ENCODE results near the gene PLCB1.

Gene PLCB1

DNA sequence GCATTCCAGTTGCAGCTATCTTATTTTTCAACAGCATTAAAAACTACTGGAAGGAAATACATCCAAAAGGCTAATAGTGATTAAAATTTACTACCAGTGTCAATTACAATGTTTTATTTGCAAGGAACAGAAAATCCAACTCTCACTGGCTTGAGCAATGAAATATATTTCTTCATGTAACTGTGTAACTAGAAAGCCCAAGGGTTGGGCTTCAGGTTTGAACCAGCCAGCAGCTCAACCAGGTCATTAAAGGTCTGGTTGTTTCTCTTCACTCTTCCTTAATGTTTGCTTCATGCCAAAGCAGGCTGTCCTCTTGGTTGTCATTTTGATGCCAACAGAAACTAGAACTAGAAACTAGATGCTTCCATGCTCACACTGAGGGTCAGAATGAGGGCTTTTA is 437.7 kb downstream of the PLCB1 start:
- no peak for DNase-seq (ENCODE audit: low read depth, low spot score)
- H3K9ac ChIP-seq (ENCODE audit: insufficient read length), result no peak overlapping the region
- no peak for TF ChIP-seq FOXP2 (optimal IDR thresholded peaks at IDR 0.05; ENCODE audit: control extremely low read depth, extremely low read length, insufficient read depth)
- no peak overlapping the region for H3K27ac ChIP-seq
- no peaks in the 10 kb centered on the region for H3K9me3 ChIP-seq (ENCODE audit: low read depth, low read length)
- H3K36me3 ChIP-seq (ENCODE audit: insufficient read depth, low read length), result no peaks in the 10 kb centered on the region
- H3K4me3 ChIP-seq, result no peak overlapping the region

DNA sequence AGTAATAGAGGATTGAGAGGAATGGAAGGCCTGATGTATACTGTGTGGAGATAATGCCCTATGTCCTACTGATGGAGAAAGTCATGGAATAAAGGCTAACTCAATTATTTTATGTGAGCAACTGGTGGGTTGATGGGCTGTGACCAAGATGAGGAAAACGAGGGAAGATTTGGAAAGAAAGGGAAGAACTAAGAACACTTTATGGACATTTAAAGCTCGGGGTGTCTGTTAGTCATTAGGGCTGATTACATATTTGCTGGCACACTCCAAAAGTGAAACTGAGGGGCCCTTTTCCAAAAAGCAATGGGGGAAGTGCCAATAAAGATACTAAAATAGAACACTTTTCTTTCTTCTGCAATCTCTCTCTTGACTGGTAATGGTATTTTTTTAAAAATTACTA is 439.5 kb downstream of the PLCB1 start:
- Histone ChIP-seq H3K4me3 (no peak overlapping the region), H3K36me3 (ENCODE audit: insufficient read depth, low read length) (no peaks in the 10 kb centered on the region), H3K9me3 (ENCODE audit: low read depth, low read length) (no peaks in the 10 kb centered on the region), H3K27ac (no peak overlapping the region), H3K9ac (ENCODE audit: insufficient read length) (no peak overlapping the region)
- no peak for DNase-seq (ENCODE audit: low read depth, low spot score)
- TF ChIP-seq FOXP2 (optimal IDR thresholded peaks at IDR 0.05; ENCODE audit: control extremely low read depth, extremely low read length, insufficient read depth) (no peak), POLR2AphosphoS5 (IDR thresholded peaks at IDR 0.05; ENCODE audit: borderline replicate concordance, low read depth, low read length) (no peak)

DNA sequence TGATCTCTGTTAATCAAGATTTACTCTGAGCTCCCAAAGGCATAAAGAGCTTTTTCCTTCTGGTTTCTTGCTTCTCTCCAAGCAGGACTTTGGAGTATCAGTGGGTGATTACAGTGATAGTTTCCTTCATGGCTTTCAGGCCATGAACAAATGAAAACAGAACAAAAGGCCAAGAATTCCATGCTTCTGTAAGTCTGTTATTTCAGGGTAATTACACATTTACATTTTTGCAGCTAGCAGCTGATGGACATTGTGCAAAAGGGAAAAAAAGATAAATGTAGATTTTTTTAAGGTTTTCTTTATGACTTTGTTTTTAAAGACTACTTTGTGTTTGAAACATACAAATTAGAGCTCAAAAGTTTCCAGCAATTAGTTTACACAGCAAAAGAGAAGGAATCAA is 441.6 kb downstream of the PLCB1 start:
- Histone ChIP-seq H3K9me3 (ENCODE audit: low read depth, low read length) (no peaks in the 10 kb centered on the region), H3K4me3 (no peak overlapping the region), H3K9ac (ENCODE audit: insufficient read length) (no peak overlapping the region), H3K36me3 (ENCODE audit: insufficient read depth, low read length) (no peaks in the 10 kb centered on the region), H3K27ac (no peak overlapping the region)
- no peak for DNase-seq (ENCODE audit: low read depth, low spot score)
- no peak for TF ChIP-seq EZH2 (IDR thresholded peaks at IDR 0.05)

DNA sequence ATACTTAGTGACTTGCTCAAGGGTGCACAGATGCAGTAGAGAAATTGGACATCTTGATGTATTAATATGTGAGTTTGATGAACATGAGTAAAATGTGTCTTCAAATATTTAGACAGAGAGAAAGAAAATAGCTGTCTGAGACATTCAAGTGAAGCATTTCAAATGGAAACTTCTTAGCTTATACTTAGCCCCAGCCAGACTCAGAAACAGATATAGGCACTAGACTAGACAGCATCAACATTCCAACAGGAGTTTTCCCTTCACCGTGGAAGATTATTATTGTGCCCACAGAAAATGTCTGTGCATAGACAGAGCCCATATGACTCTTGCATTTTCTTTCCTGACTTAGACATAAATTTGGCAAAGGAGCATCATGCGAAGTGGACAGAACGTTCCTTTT is 443.0 kb downstream of the PLCB1 start:
- no peak overlapping the region for H3K9ac ChIP-seq (ENCODE audit: insufficient read length)
- no peak for TF ChIP-seq FOXP2 (optimal IDR thresholded peaks at IDR 0.05; ENCODE audit: control extremely low read depth, extremely low read length, insufficient read depth)
- TF ChIP-seq POLR2AphosphoS5 (IDR thresholded peaks at IDR 0.05; ENCODE audit: borderline replicate concordance, low read depth, low read length), result no peak
- no peak for TF ChIP-seq EZH2 (IDR thresholded peaks at IDR 0.05)
- H3K4me3 ChIP-seq, result no peak overlapping the region
- H3K9me3 ChIP-seq (ENCODE audit: low read depth, low read length), result no peaks in the 10 kb centered on the region
- DNase-seq (ENCODE audit: low read depth, low spot score), result no peak
- H3K27ac ChIP-seq, result no peak overlapping the region
- no peaks in the 10 kb centered on the region for H3K36me3 ChIP-seq (ENCODE audit: insufficient read depth, low read length)

DNA sequence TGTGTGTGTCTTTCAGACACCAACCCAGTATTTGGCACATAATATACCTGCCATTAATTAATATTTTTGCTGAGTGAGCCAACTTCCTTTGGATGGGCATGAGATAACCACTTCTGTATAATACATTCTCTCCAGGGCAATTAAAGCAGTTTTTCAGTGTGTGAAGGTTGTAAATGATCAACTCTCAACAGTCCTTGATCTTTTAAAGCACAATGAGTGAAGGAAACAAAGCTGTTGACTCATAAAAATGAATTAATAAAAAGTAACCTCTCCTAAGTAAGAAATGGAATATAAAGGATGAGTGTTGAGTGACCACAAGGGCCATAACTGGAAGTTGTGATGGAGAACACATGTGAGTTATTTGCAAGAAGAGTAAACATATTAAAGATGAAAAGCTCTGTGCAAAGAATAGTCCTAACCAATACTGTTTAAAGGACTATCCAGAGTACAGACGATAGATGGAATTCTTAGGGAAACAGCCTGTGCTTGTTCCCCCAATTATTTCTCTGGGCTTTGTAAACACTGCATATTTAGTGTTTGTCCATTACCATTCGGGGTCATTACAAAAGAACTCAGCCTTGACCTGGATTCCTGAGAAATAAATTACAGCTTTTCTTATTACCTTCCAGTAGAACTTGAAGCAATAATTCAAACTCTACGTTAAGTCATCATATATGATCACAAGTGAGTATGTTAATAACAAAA is 446.2 kb downstream of the PLCB1 start:
- Histone ChIP-seq H3K27ac (no peak overlapping the region), H3K9me3 (ENCODE audit: low read depth, low read length) (no peaks in the 10 kb centered on the region), H3K4me3 (no peak overlapping the region), H3K36me3 (ENCODE audit: insufficient read depth, low read length) (no peaks in the 10 kb centered on the region), H3K9ac (ENCODE audit: insufficient read length) (no peak overlapping the region)
- TF ChIP-seq POLR2AphosphoS5 (IDR thresholded peaks at IDR 0.05; ENCODE audit: borderline replicate concordance, low read depth, low read length) (no peak), EZH2 (IDR thresholded peaks at IDR 0.05) (no peak), FOXP2 (optimal IDR thresholded peaks at IDR 0.05; ENCODE audit: control extremely low read depth, extremely low read length, insufficient read depth) (no peak)
- DNase-seq (ENCODE audit: low read depth, low spot score), result no peak

DNA sequence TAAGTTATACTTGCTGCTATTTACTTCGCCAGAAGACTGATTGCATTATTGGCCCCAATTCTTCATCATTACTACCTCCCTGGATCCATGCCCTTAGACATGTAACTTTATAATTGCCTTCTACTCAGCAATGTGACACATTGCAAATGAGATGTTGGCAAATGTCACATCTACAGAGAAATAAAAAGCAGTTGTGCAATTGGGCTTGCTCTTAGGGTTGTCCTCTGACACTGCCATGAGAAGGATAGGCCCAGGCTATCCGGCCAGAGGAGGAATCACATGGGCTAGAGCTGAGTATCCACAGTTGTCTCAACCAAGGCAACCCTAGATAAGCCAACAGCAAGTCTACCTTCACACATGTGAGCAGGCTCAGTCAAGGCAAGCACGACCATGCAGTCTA is 447.0 kb downstream of the PLCB1 start:
- TF ChIP-seq POLR2AphosphoS5 (IDR thresholded peaks at IDR 0.05; ENCODE audit: borderline replicate concordance, low read depth, low read length) (no peak), FOXP2 (optimal IDR thresholded peaks at IDR 0.05; ENCODE audit: control extremely low read depth, extremely low read length, insufficient read depth) (no peak), EZH2 (IDR thresholded peaks at IDR 0.05) (no peak)
- Histone ChIP-seq H3K36me3 (ENCODE audit: insufficient read depth, low read length) (no peaks in the 10 kb centered on the region), H3K4me3 (no peak overlapping the region), H3K27ac (no peak overlapping the region), H3K9ac (ENCODE audit: insufficient read length) (no peak overlapping the region), H3K9me3 (ENCODE audit: low read depth, low read length) (no peaks in the 10 kb centered on the region)
- no peak for DNase-seq (ENCODE audit: low read depth, low spot score)

DNA sequence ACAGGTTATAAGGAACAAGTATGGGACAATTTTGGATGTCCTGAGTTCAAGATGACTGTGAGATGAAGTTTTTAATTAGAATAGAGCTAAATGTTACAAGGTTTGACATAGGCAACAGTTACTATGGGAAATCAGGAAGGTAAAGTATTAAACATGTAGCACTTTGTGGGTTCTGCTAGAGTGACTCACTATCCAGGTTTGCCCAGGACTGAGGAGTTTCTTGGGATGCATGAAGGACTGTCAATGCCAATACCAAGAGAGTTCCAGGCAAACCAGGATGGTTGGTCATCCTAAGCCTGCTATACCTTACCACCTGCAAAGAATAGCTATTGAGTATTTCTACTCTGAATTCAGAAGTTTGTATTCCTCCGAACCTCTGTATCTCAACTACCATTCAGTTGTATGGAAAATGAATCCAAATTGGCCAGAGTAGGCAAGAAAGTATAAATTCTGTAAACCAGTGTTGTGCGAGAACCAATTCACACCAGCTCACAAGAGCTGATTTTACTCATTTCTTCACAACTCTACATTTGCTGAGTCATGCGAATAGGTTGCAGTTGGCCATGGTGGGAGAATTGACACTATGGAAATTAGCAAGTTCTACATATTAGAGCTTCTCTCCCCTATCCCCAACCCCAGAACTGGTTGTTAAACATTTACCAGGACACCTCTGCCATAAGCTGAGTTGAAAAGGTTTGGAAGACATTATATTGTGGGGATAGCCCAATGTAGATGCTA is 449.5 kb downstream of the PLCB1 start:
- Histone ChIP-seq H3K4me3 (no peak overlapping the region), H3K27ac (no peak overlapping the region), H3K9ac (ENCODE audit: insufficient read length) (no peak overlapping the region), H3K9me3 (ENCODE audit: low read depth, low read length) (no peaks in the 10 kb centered on the region), H3K36me3 (ENCODE audit: insufficient read depth, low read length) (no peaks in the 10 kb centered on the region)
- no peak for TF ChIP-seq POLR2AphosphoS5 (IDR thresholded peaks at IDR 0.05; ENCODE audit: borderline replicate concordance, low read depth, low read length)
- TF ChIP-seq FOXP2 (optimal IDR thresholded peaks at IDR 0.05; ENCODE audit: control extremely low read depth, extremely low read length, insufficient read depth), result no peak
- no peak for TF ChIP-seq EZH2 (IDR thresholded peaks at IDR 0.05)
- no peak for DNase-seq (ENCODE audit: low read depth, low spot score)

DNA sequence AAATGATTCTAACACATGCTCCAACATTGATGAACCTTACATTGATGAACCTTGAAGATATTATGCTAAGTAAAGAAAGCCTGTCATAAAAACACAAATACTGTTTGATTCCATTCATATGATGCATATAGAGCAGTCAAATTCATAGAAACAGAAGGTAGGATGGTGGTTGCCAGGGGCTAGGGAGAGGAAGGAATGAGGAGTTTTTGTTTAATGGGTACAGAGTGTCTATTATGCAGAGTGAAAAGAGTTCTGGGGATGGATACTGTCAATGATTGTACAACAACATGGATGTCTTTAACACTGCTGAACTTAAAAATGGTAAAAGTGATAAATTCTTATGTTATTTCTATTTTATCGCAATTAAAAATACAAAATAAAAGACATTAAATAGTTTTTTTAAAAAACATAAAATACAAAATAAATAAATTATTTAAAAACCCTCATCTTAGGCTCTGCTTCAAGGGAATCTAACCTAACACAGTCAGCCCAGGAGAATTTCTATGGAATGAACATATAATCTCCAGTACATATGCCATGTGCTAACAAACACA is 451.0 kb downstream of the PLCB1 start:
- Histone ChIP-seq H3K4me3 (peak overlapping the region; percentile 40), H3K9ac (ENCODE audit: insufficient read length) (no peak overlapping the region), H3K27ac (peak overlapping the region; percentile 55), H3K9me3 (ENCODE audit: low read depth, low read length) (no peaks in the 10 kb centered on the region), H3K36me3 (ENCODE audit: insufficient read depth, low read length) (no peaks in the 10 kb centered on the region)
- no peak for DNase-seq (ENCODE audit: low read depth, low spot score)
- no peak for TF ChIP-seq FOXP2 (optimal IDR thresholded peaks at IDR 0.05; ENCODE audit: control extremely low read depth, extremely low read length, insufficient read depth)
- TF ChIP-seq EZH2 (IDR thresholded peaks at IDR 0.05), result no peak
- TF ChIP-seq POLR2AphosphoS5 (IDR thresholded peaks at IDR 0.05; ENCODE audit: borderline replicate concordance, low read depth, low read length), result no peak

All from SK-N-MC (cell line).